WERI-Rb-1 (cell line): ENCODE results near the gene KCTD17.

Experiments used
- DNase-seq: peaks from one replicate; pipeline ENCODE4 v3.0.0-alpha.2; 2020
- H3K27ac ChIP-seq: fragments of 250-450 bp; sonication (Bioruptor Pico); 2 replicates; pipeline ENCODE4 v1.5.1; 2020; ENCODE audit warnings: mild to moderate bottlenecking, moderate library complexity
- H3K27me3 ChIP-seq: fragments of 250-450 bp; sonication (Bioruptor Pico); 2 replicates; pipeline ENCODE4 v1.5.1; 2021; ENCODE audit warnings: mild to moderate bottlenecking, low read depth, moderate library complexity; ENCODE audit not compliant: insufficient read depth, severe bottlenecking
- H3K36me3 ChIP-seq: fragments of 250-450 bp; sonication (Bioruptor Pico); 2 replicates; pipeline ENCODE4 v1.5.1; 2020; ENCODE audit warnings: mild to moderate bottlenecking, moderate library complexity
- H3K4me3 ChIP-seq: 2 replicates; pipeline ENCODE4 v1.5.1; 2011; ENCODE audit warnings: low read depth, mild to moderate bottlenecking, control low read depth, low read length
- H3K9me3 ChIP-seq: fragments of 250-450 bp; sonication (Bioruptor Pico); 2 replicates; pipeline ENCODE4 v1.5.1; 2021; ENCODE audit warnings: mild to moderate bottlenecking, moderate library complexity; ENCODE audit not compliant: severe bottlenecking
- TF ChIP-seq, protein P1 (sequence below): IDR thresholded peaks from 2 replicates; pipeline ENCODE4 v1.5.1; 2011; ENCODE audit warnings: low read depth, mild to moderate bottlenecking, control low read depth, inconsistent platforms, low read length

KCTD17 gene

GRCh38 chr22:37103656-37104452 lies 52.3 kb downstream of the KCTD17 start:
- no peaks in the 10 kb centered on the region for H3K9me3 ChIP-seq
- DNase-seq: no peak
- H3K27me3 ChIP-seq: no peaks in the 10 kb centered on the region
- no peak overlapping the region for H3K27ac ChIP-seq
- TF ChIP-seq, protein P1, sequence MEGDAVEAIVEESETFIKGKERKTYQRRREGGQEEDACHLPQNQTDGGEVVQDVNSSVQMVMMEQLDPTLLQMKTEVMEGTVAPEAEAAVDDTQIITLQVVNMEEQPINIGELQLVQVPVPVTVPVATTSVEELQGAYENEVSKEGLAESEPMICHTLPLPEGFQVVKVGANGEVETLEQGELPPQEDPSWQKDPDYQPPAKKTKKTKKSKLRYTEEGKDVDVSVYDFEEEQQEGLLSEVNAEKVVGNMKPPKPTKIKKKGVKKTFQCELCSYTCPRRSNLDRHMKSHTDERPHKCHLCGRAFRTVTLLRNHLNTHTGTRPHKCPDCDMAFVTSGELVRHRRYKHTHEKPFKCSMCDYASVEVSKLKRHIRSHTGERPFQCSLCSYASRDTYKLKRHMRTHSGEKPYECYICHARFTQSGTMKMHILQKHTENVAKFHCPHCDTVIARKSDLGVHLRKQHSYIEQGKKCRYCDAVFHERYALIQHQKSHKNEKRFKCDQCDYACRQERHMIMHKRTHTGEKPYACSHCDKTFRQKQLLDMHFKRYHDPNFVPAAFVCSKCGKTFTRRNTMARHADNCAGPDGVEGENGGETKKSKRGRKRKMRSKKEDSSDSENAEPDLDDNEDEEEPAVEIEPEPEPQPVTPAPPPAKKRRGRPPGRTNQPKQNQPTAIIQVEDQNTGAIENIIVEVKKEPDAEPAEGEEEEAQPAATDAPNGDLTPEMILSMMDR: no peak
- no peak overlapping the region for H3K4me3 ChIP-seq
- H3K36me3 ChIP-seq: no peaks in the 10 kb centered on the region

DNA sequence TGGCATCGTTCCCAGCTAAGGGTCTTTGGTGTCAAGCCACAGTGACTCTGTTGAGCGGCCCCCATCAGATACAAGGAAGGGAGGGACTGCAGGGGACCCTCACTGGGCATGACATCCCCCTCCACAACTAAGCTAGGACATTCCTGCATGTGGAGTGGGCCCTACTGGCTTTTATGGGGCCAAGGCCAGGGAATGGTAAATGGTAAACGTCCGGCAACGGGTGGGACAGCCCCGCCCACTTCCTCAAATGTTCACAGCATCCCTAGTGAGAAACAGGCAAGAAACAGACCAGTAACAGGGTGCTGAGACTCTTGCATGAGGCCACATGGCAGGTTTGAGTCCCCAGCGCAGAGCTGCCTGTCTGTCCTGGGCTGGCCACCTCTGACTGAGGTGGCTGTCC lies 53.6 kb downstream of the KCTD17 start:
- H3K27ac ChIP-seq: no peak overlapping the region
- TF ChIP-seq, protein P1: no peak
- no peaks in the 10 kb centered on the region for H3K27me3 ChIP-seq
- no peaks in the 10 kb centered on the region for H3K36me3 ChIP-seq
- no peaks in the 10 kb centered on the region for H3K9me3 ChIP-seq
- DNase-seq: no peak
- H3K4me3 ChIP-seq: no peak overlapping the region

DNA sequence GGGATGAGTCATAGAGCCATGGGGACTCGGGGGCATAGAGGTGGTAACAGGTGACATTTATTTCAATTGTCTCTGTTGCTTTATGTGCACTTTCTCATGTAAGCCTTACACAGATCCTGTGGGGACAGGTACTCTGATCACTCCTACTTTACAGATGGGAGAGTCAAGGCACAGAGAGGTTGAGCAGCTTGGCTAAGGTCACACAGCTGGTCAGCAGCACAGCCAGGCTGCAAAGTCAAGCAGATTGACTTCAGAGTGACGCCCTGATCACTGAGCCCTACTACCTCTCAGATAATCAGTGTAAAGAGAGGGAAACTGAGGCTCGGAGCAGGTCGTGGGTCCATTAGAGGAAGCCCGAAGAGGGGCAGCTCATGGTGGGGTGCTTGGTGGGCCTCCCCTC lies 54.4 kb downstream of the KCTD17 start:
- DNase-seq: no peak
- Histone ChIP-seq H3K27me3 (no peaks in the 10 kb centered on the region), H3K27ac (no peak overlapping the region), H3K36me3 (no peaks in the 10 kb centered on the region), H3K9me3 (no peaks in the 10 kb centered on the region), H3K4me3 (no peak overlapping the region)
- TF ChIP-seq, protein P1: no peak

- no peak overlapping the region for H3K4me3 ChIP-seq
- H3K36me3 ChIP-seq: no peaks in the 10 kb centered on the region
- H3K27ac ChIP-seq: no peak overlapping the region
- H3K9me3 ChIP-seq: no peaks in the 10 kb centered on the region
- H3K27me3 ChIP-seq: no peaks in the 10 kb centered on the region
- TF ChIP-seq, protein P1: no peak
- DNase-seq: no peak
Observed at GRCh38 chr22:37107816-37108621, 56.5 kb downstream of the KCTD17 start.

- no peaks in the 10 kb centered on the region for H3K36me3 ChIP-seq
- DNase-seq: no peak
- TF ChIP-seq, protein P1: no peak
- H3K27me3 ChIP-seq: no peaks in the 10 kb centered on the region
- no peak within 1 kb of the TSS for H3K27ac ChIP-seq
- no peak within 1 kb of the TSS for H3K4me3 ChIP-seq
- no peaks in the 10 kb centered on the region for H3K9me3 ChIP-seq
Observed at GRCh38 chr22:37109242-37109917, 57.8 kb downstream of the KCTD17 start, which contains the start of gene TMPRSS6. Gene TMPRSS6, minus strand, starts transcription at chr22:37109713. Its CDS starts 6,296 bp downstream, at chr22:37103417.
